ENCODE data around the gene ZNF830. TPM values are rescaled to one million over a fixed set of nuclear protein-coding genes. Genes with fewer than 3 reads are reported as not detected.

ZNF830 gene
- total and polyA plus RNA-seq, 2 of the 13 experiments (the other 11 are each of a cell fraction or from before 2014, with no cell fraction given) = 6.1 to 19.0 TPM

GRCh38 chr17:34961093-34961911 is at the start of gene ZNF830, which contains the start of gene CCT6B (continued):
- TF ChIP-seq ZNF564 (CRISPR knock-in tag; IDR thresholded peaks at IDR 0.05) (0 out of 2 replicates have a peak, but pooled peaks have one; percentile 5), ZSCAN25 (CRISPR knock-in tag; IDR thresholded peaks at IDR 0.05) (no peak), ZNF780A (CRISPR knock-in tag; IDR thresholded peaks at IDR 0.05) (no peak), TBX3 (IDR thresholded peaks at IDR 0.05; ENCODE audit: borderline replicate concordance) (no peak), ZNF501 (CRISPR knock-in tag; IDR thresholded peaks at IDR 0.05) (peak; percentile 87), BRD4 (CRISPR knock-in tag; IDR thresholded peaks at IDR 0.05) (peak; percentile 75), HMGXB4 (CRISPR knock-in tag; IDR thresholded peaks at IDR 0.05; ENCODE audit: borderline replicate concordance in 1 of 2, low read depth in 1 of 2) (peak; percentile 57 to 75), ZNF709 (CRISPR knock-in tag; IDR thresholded peaks at IDR 0.05) (no peak), MTA1 (CRISPR knock-in tag; IDR thresholded peaks at IDR 0.05; ENCODE audit: borderline replicate concordance) (peak; percentile 29; the same call in 1 of the 2 replicates), ZFP36L1 (CRISPR knock-in tag; IDR thresholded peaks at IDR 0.05) (peak; percentile 43; the same call in 1 of the 2 replicates), SNAPC2 (CRISPR knock-in tag; IDR thresholded peaks at IDR 0.05) (no peak), ZNF572 (CRISPR knock-in tag; IDR thresholded peaks at IDR 0.05) (0 out of 2 replicates have a peak, but pooled peaks have one; percentile 22), ZNF549 (CRISPR knock-in tag; IDR thresholded peaks at IDR 0.05) (no peak), ZFYVE20 (CRISPR knock-in tag; IDR thresholded peaks at IDR 0.05; ENCODE audit: borderline replicate concordance, low read depth) (no peak), RAD21 (CRISPR knock-in tag; IDR thresholded peaks at IDR 0.05) (no peak), NFE2L1 (CRISPR knock-in tag; IDR thresholded peaks at IDR 0.05; ENCODE audit: borderline replicate concordance) (no peak), ATRX (CRISPR knock-in tag; IDR thresholded peaks at IDR 0.05; ENCODE audit: borderline replicate concordance) (no peak), REXO4 (CRISPR knock-in tag; IDR thresholded peaks at IDR 0.05; ENCODE audit: borderline replicate concordance) (no peak), KDM2A (CRISPR knock-in tag; IDR thresholded peaks at IDR 0.05; ENCODE audit: borderline replicate concordance, low read depth) (peak; percentile 92), HIVEP1 (CRISPR knock-in tag; IDR thresholded peaks at IDR 0.05) (peak; percentile 64; the same call in 1 of the 2 replicates), SNRNP70 (IDR thresholded peaks at IDR 0.05; ENCODE audit: low read depth, low read length) (no peak), ZBTB43 (CRISPR knock-in tag; conservative IDR thresholded peaks at IDR 0.05) (no peak), YEATS4 (CRISPR knock-in tag; IDR thresholded peaks at IDR 0.05; ENCODE audit: borderline replicate concordance) (peak; percentile 81), CTCF (CRISPR knock-in tag; IDR thresholded peaks at IDR 0.05) (0 out of 2 replicates have a peak, but pooled peaks have one; percentile 14)
